H9 (cell line): ENCODE measurements around the gene ENTR1. TPM values are rescaled to one million over a fixed set of nuclear protein-coding genes. Genes with fewer than 3 reads are reported as not detected.

ENCODE experiments used
- DNase-seq: peaks from one replicate; pipeline ENCODE4 v3.0.0-alpha.2; 2017
- H2AFZ ChIP-seq: one replicate; pipeline ENCODE4 v1.6.1; 2013; ENCODE audit warnings: mild to moderate bottlenecking, low read length, control low read depth, moderate library complexity
- H2AK5ac ChIP-seq: 2 replicates; pipeline ENCODE4 v1.6.1; 2013; ENCODE audit warnings: low read length, control low read depth, mixed read lengths; ENCODE audit not compliant: insufficient read length
- H2BK120ac ChIP-seq: one replicate; pipeline ENCODE4 v1.6.1; 2013; ENCODE audit warnings: low read depth, mild to moderate bottlenecking, low read length, control low read depth, inconsistent platforms; ENCODE audit not compliant: poor library complexity, severe bottlenecking
- H2BK12ac ChIP-seq: 2 replicates; pipeline ENCODE4 v1.6.1; 2013; ENCODE audit warnings: low read length, control low read depth, mixed read lengths, low read depth; ENCODE audit not compliant: insufficient read length
- H2BK15ac ChIP-seq: 2 replicates; pipeline ENCODE4 v1.6.1; 2013; ENCODE audit warnings: low read depth, low read length, control low read depth
- H2BK20ac ChIP-seq: one replicate; pipeline ENCODE4 v1.6.1; 2013; ENCODE audit warnings: low read depth, mild to moderate bottlenecking, low read length, control low read depth, inconsistent platforms; ENCODE audit not compliant: poor library complexity, severe bottlenecking
- H2BK5ac ChIP-seq: 2 replicates; pipeline ENCODE4 v1.6.1; 2013; ENCODE audit warnings: low read length, control low read depth, mixed read lengths; ENCODE audit not compliant: insufficient read length
- H3K14ac ChIP-seq: 2 replicates; pipeline ENCODE4 v1.6.1; 2013; ENCODE audit warnings: low read length, control low read depth; ENCODE audit not compliant: insufficient read depth
- H3K18ac ChIP-seq: 2 replicates; pipeline ENCODE4 v1.6.1; 2013; ENCODE audit warnings: low read depth, mild to moderate bottlenecking, mixed read lengths, low read length, control low read depth; ENCODE audit not compliant: insufficient read length
- H3K23ac ChIP-seq: 2 replicates; pipeline ENCODE4 v1.6.1; 2013; ENCODE audit warnings: low read length, control low read depth, mixed read lengths, low read depth; ENCODE audit not compliant: insufficient read length
- H3K23me2 ChIP-seq: 2 replicates; pipeline ENCODE4 v1.6.1; 2013; ENCODE audit warnings: low read depth, mild to moderate bottlenecking, mixed read lengths, low read length, control low read depth; ENCODE audit not compliant: insufficient read length, poor library complexity, severe bottlenecking
- H3K27ac ChIP-seq: 2 replicates; pipeline ENCODE4 v1.5.1; 2013; ENCODE audit warnings: low read length, control low read depth, mixed read lengths, low read depth; ENCODE audit not compliant: insufficient read length
- H3K27me3 ChIP-seq: 2 replicates; pipeline ENCODE4 v1.6.1; 2013; ENCODE audit warnings: low read length, control low read depth, inconsistent platforms; ENCODE audit not compliant: insufficient read depth
- H3K4ac ChIP-seq: 2 replicates; pipeline ENCODE4 v1.6.1; 2013; ENCODE audit warnings: low read depth, mild to moderate bottlenecking, control low read depth, inconsistent platforms, low read length, moderate library complexity
- H3K4me1 ChIP-seq: 2 replicates; pipeline ENCODE4 v1.6.1; 2013; ENCODE audit warnings: low read length, control low read depth, inconsistent platforms; ENCODE audit not compliant: insufficient read depth
- H3K4me2 ChIP-seq: 2 replicates; pipeline ENCODE4 v1.6.1; 2013; ENCODE audit warnings: low read length, control low read depth, mixed read lengths; ENCODE audit not compliant: insufficient read length, insufficient read depth
- H3K56ac ChIP-seq: 2 replicates; pipeline ENCODE4 v1.6.1; 2013; ENCODE audit warnings: low read depth, mild to moderate bottlenecking, mixed read lengths, low read length, control low read depth; ENCODE audit not compliant: insufficient read length
- H3K79me1 ChIP-seq: 2 replicates; pipeline ENCODE4 v1.6.1; 2013; ENCODE audit warnings: low read depth, mild to moderate bottlenecking, moderate library complexity, low read length, control low read depth, inconsistent platforms; ENCODE audit not compliant: insufficient read depth, poor library complexity, severe bottlenecking
- H3K79me2 ChIP-seq: 2 replicates; pipeline ENCODE4 v1.6.1; 2013; ENCODE audit warnings: low read length, control low read depth, inconsistent platforms; ENCODE audit not compliant: insufficient read depth
- H3K9ac ChIP-seq: 2 replicates; pipeline ENCODE4 v1.6.1; 2013; ENCODE audit warnings: low read length, control low read depth, mixed read lengths; ENCODE audit not compliant: insufficient read length; ENCODE audit errors: extremely low read depth
- H3K9me3 ChIP-seq: one replicate; pipeline ENCODE4 v1.6.1; 2013; ENCODE audit warnings: low read depth, low read length, inconsistent platforms; ENCODE audit not compliant: control insufficient read depth
- H3T11ph ChIP-seq: one replicate; pipeline ENCODE4 v1.6.1; 2013; ENCODE audit warnings: mild to moderate bottlenecking, low read length, control low read depth, inconsistent platforms
- H4K20me1 ChIP-seq: one replicate; pipeline ENCODE4 v1.6.1; 2013; ENCODE audit not compliant: control insufficient read depth, insufficient read length, insufficient read depth
- H4K5ac ChIP-seq: 2 replicates; pipeline ENCODE4 v1.6.1; 2013; ENCODE audit warnings: low read depth, mild to moderate bottlenecking, mixed read lengths, low read length, control low read depth; ENCODE audit not compliant: insufficient read length
- H4K8ac ChIP-seq: replicated peaks from 2 replicates; pipeline ENCODE4 v1.6.1; 2013; ENCODE audit warnings: low read length, control low read depth, mixed read lengths, low read depth; ENCODE audit not compliant: insufficient read length
- H4K91ac ChIP-seq: 2 replicates; pipeline ENCODE4 v1.6.1; 2013; ENCODE audit warnings: low read depth, mild to moderate bottlenecking, moderate library complexity, mixed read lengths, low read length, control low read depth; ENCODE audit not compliant: insufficient read length
- H3K27ac Mint-ChIP-seq, 3 experiments: 2 replicates in 2 of 3; 3 replicates in 1 of 3; pipeline ENCODE4 v1.8.0; 2020 to 2021; ENCODE audit warnings: mixed read lengths in 3 of 3, mild to moderate bottlenecking in 1 of 3, moderate library complexity in 1 of 3
- H3K27me3 Mint-ChIP-seq: 2 replicates; pipeline ENCODE4 v1.8.0; 2021; ENCODE audit warnings: low read depth, mild to moderate bottlenecking, moderate library complexity, mixed read lengths
- H3K36me3 Mint-ChIP-seq, 3 experiments: 2 replicates in 2 of 3; 3 replicates in 1 of 3; pipeline ENCODE4 v1.8.0; 2020 to 2021; ENCODE audit warnings: low read depth in 3 of 3, mixed read lengths in 3 of 3; ENCODE audit not compliant: insufficient read depth in 1 of 3
- H3K4me1 Mint-ChIP-seq, 2 experiments: 2 replicates each; pipeline ENCODE4 v1.8.0; 2020; ENCODE audit warnings: mixed read lengths in 2 of 2
- H3K4me3 Mint-ChIP-seq, 2 experiments: 2 replicates in 1 of 2; 3 replicates in 1 of 2; pipeline ENCODE4 v1.8.0; 2020 to 2021; ENCODE audit warnings: mild to moderate bottlenecking in 2 of 2, mixed read lengths in 2 of 2, moderate library complexity in 1 of 2
- H3K9me3 Mint-ChIP-seq, 2 experiments: 2 replicates in 1 of 2; 3 replicates in 1 of 2; pipeline ENCODE4 v1.8.0; 2020; ENCODE audit warnings: mild to moderate bottlenecking in 2 of 2, mixed read lengths in 2 of 2, moderate library complexity in 1 of 2
- WGBS: extraction: QIAGEN DNeasy Blood & Tissue Kit; methylation state at CpG from one replicate; pipeline ENCODE4 v1.1.7; 2013; ENCODE audit warnings: missing lambda C conversion rate, low lambda C conversion rate, mixed read lengths; ENCODE audit not compliant: insufficient read length; ENCODE audit errors: extremely low coverage; 5-methylcytosine and 5-hydroxymethylcytosine counted together
- total RNA-seq: library from RNA; stranded (reverse); gene quantifications from 2 replicates; pipeline ENCODE4 v1.2.1, GENCODE V29; 2021
- TF ChIP-seq, protein P1 (sequence below): fragments of 200-600 bp; sonication (generic); conservative IDR thresholded peaks from 3 replicates; pipeline ENCODE4 v1.8.0; 2021; ENCODE audit warnings: antibody characterized with exemption, mild to moderate bottlenecking

Gene ENTR1
- total RNA-seq, 1 experiment from 2014 or later = 108 TPM

DNA sequence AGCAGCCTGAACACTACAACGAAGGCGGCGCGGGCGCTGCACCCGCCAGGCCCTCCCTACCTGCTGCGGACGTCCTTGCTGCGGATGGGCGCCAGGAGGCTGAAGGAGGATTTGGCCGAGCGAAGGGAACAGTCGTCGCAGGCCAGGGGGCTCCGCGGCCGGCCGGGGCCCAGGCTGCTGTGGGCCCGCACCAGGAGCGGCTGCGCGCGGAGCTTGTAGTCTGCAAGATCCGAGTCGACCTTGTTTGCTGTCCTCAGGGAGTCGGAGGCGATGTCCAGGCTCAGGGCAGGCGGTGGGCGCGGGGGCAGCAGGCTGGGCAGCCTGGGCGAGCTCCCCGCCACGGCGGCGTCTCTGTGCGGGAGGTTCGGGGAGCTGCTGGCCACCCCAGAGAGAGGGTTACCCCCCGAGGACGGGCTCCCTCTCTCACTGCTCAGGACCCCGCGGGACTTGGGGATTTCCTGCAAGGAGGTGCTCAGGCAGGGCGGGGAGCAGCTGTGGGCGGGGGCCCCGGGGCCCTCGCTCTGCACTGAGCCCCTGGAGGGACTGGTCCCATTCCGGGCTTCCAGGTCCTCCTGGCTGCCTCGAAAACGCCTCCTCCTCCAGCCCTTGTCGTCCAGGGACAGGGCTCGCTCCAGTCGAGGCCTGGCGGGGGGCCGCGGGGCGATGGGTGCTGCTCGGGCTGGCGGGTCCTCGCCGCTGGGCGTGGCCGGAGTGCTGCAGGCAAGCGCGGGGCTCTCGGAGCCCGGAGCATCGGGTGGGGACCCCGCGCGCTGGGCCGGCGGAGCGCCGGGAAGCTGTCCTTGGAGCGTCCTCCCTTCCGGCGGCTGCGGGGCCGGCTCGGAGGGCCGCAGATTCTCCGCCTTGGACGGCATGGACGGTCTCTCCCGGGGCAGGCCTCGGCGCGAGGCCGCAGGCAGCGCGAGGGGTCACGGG is 28.4 kb upstream of the ENTR1 start:
- H2BK5ac ChIP-seq = no peak overlapping the region
- H2BK120ac ChIP-seq = no peak overlapping the region
- no peak overlapping the region for H3K4ac ChIP-seq
- peak overlapping the region; percentile 82 to 86 for H3K4me3 Mint-ChIP-seq
- H3T11ph ChIP-seq = no peak overlapping the region
- no peaks in the 10 kb centered on the region for H3K27me3 ChIP-seq
- no peak overlapping the region for H2AK5ac ChIP-seq
- peak overlapping the region; percentile 89 for H3K4me2 ChIP-seq
- H4K5ac ChIP-seq = no peak overlapping the region
- H3K23ac ChIP-seq = no peak overlapping the region
- H3K9me3 ChIP-seq = no peaks in the 10 kb centered on the region
- peaks cover 8 to 42% (median 25%) of the 10 kb centered on the region in 3 experiments for H3K36me3 Mint-ChIP-seq
- no peaks in the 10 kb centered on the region for H3K27me3 Mint-ChIP-seq
- no peaks in the 10 kb centered on the region for H3K4me1 ChIP-seq
- no CpG with 5 or more reads among the region's 91 CpGs for WGBS
- peak overlapping the region; percentile 45 for H3K9ac ChIP-seq
- H2AFZ ChIP-seq = no peak overlapping the region
- peaks cover 14% of the 10 kb centered on the region for H3K23me2 ChIP-seq
- no peaks in the 10 kb centered on the region for H3K9me3 Mint-ChIP-seq
- peaks cover 15 to 16% of the 10 kb centered on the region in 2 experiments for H3K4me1 Mint-ChIP-seq
- no peak overlapping the region for H3K18ac ChIP-seq
- H3K56ac ChIP-seq = no peak overlapping the region
- peak; percentile 48 for DNase-seq
- TF ChIP-seq, protein P1, sequence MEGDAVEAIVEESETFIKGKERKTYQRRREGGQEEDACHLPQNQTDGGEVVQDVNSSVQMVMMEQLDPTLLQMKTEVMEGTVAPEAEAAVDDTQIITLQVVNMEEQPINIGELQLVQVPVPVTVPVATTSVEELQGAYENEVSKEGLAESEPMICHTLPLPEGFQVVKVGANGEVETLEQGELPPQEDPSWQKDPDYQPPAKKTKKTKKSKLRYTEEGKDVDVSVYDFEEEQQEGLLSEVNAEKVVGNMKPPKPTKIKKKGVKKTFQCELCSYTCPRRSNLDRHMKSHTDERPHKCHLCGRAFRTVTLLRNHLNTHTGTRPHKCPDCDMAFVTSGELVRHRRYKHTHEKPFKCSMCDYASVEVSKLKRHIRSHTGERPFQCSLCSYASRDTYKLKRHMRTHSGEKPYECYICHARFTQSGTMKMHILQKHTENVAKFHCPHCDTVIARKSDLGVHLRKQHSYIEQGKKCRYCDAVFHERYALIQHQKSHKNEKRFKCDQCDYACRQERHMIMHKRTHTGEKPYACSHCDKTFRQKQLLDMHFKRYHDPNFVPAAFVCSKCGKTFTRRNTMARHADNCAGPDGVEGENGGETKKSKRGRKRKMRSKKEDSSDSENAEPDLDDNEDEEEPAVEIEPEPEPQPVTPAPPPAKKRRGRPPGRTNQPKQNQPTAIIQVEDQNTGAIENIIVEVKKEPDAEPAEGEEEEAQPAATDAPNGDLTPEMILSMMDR = no peak
- no peak overlapping the region for H2BK12ac ChIP-seq
- no peaks in the 10 kb centered on the region for H4K20me1 ChIP-seq
- H4K91ac ChIP-seq = no peak overlapping the region
- peaks cover 2% of the 10 kb centered on the region for H3K79me1 ChIP-seq
- H3K27ac ChIP-seq = no peak overlapping the region
- no peak overlapping the region for H3K27ac Mint-ChIP-seq
- H2BK15ac ChIP-seq = no peak overlapping the region
- H4K8ac ChIP-seq = no peak overlapping the region
- no peak overlapping the region for H2BK20ac ChIP-seq
- H3K14ac ChIP-seq = peak overlapping the region; percentile 79
- H3K79me2 ChIP-seq = peaks cover 5% of the 10 kb centered on the region; the same call in 1 of the 2 replicates
